ENCODE results near the gene CD209. TPM values are rescaled to one million over a fixed set of nuclear protein-coding genes. Genes with fewer than 3 reads are reported as not detected.

The CD209 gene
- total RNA-seq, 4 donors from 2014 or later = 2.6 to 14.4 (median 8.8) TPM; not detected in 1

DNA sequence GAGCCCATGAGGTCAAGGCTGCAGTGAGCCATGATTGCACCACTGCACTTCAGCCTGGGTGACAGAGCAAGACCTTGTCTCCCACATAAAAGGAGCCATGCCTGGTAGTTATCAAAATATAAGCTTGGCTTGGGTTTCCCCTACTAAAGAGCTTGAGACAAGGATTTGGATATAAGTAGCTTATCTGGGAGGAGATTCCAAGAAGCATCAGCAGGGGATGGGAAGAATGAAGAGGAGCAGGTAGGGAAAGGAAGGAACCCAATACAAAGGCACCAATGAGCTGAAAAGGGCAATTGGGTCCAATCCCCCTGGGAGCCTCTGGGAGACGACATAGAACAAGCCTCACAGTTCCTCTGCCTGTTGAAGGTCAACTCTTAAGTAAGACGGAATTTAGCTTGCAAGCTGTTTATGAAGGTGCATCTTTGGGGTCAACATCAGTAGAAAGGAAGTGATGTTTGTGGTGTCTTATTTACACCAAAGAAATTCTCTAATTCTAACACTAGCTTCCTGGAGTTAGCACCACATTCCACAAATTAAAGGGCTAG lies 8.1 kb downstream of the CD209 start:
- Histone ChIP-seq H3K27me3 (no peaks in the 10 kb centered on the region), H3K36me3 (no peaks in the 10 kb centered on the region), H3K27ac (no peak overlapping the region), H3K4me3 (no peak overlapping the region), H3K4me1 (no peaks in the 10 kb centered on the region), H3K9me3 (no peaks in the 10 kb centered on the region)
- no peak for DNase-seq
- TF ChIP-seq POLR2A (IDR thresholded peaks at IDR 0.05) = no peak
- TF ChIP-seq, protein P1, sequence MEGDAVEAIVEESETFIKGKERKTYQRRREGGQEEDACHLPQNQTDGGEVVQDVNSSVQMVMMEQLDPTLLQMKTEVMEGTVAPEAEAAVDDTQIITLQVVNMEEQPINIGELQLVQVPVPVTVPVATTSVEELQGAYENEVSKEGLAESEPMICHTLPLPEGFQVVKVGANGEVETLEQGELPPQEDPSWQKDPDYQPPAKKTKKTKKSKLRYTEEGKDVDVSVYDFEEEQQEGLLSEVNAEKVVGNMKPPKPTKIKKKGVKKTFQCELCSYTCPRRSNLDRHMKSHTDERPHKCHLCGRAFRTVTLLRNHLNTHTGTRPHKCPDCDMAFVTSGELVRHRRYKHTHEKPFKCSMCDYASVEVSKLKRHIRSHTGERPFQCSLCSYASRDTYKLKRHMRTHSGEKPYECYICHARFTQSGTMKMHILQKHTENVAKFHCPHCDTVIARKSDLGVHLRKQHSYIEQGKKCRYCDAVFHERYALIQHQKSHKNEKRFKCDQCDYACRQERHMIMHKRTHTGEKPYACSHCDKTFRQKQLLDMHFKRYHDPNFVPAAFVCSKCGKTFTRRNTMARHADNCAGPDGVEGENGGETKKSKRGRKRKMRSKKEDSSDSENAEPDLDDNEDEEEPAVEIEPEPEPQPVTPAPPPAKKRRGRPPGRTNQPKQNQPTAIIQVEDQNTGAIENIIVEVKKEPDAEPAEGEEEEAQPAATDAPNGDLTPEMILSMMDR (IDR thresholded peaks at IDR 0.05) = no peak
- intact Hi-C loops (cut with DNase I; ENCODE audit: low total_unique reads) = no loop called here

DNA sequence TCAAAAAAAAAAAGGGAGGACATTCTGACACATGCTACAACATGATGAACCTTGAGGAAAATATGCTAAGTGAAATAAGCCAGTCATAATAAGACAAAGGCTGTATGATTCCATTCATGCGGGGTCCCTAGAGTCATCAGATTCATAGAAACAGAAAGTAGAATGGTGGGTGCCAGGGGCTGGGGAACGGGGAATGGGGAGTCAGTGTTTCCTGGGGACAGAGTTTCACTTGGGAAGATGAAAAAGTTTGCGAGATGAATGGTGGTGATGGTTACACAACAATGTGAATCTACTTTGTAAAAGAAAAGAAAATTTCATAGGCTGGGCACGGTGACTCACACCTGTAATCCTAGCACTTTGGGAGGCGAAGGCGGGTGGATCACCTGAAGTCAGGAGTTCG lies 9.3 kb downstream of the CD209 start:
- Histone ChIP-seq H3K4me1 (no peaks in the 10 kb centered on the region), H3K4me3 (no peak overlapping the region), H3K9me3 (no peaks in the 10 kb centered on the region), H3K27me3 (no peaks in the 10 kb centered on the region), H3K36me3 (no peaks in the 10 kb centered on the region), H3K27ac (no peak overlapping the region)
- no peak for DNase-seq
- no peak for TF ChIP-seq POLR2A (IDR thresholded peaks at IDR 0.05)
- TF ChIP-seq, protein P1 (IDR thresholded peaks at IDR 0.05) = no peak
- intact Hi-C loops (cut with DNase I; ENCODE audit: low total_unique reads) = no loop called here

DNA sequence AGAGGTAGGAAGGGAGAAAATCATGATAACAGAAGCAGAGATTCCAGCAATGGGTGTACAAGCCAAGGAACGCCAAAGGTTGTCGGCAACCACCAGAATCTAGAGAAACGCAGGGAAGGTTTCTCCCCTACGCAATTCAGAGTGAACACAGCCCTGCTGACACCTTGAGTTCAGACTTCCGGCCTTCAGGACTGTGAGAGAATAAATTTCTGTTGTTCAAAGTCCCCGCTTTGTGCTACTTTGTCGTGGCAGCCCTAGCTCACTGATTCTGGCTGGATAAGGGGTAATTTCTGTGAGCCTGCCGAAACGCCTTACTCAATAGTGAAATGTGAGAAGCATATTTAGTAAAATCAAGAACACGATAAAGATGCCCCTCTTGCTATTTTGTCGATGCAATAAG lies 10.1 kb downstream of the CD209 start:
- Histone ChIP-seq H3K27ac (no peak overlapping the region), H3K27me3 (no peaks in the 10 kb centered on the region), H3K4me1 (no peaks in the 10 kb centered on the region), H3K36me3 (no peaks in the 10 kb centered on the region), H3K9me3 (no peaks in the 10 kb centered on the region), H3K4me3 (no peak overlapping the region)
- TF ChIP-seq, protein P1 (IDR thresholded peaks at IDR 0.05) = no peak
- TF ChIP-seq POLR2A (IDR thresholded peaks at IDR 0.05) = no peak
- intact Hi-C loops (cut with DNase I; ENCODE audit: low total_unique reads) = no loop called here
- no peak for DNase-seq

DNA sequence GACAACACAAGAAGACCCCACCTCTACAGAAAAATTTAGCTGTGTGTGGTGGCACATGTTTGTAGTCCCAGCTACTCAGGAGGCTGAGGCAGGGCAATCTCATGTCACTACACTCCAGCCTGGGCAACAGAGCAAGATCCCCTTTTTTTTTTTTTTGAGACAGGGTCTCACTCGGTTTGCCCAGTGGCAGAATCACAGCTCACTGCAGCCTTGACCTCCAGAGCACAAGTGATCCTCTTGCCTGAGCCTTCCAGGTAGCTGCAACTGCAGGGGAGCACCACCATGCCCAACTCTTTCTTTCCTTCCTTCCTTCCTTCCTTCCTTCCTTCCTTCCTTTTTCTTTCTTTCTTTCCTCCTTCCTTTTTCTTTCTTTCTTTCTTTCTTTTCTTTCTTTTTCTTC lies 11.2 kb downstream of the CD209 start:
- H3K9me3 ChIP-seq = no peaks in the 10 kb centered on the region
- H3K27me3 ChIP-seq = no peaks in the 10 kb centered on the region
- H3K4me3 ChIP-seq = no peak overlapping the region
- TF ChIP-seq, protein P1 (IDR thresholded peaks at IDR 0.05) = no peak
- no peak for TF ChIP-seq POLR2A (IDR thresholded peaks at IDR 0.05)
- no peaks in the 10 kb centered on the region for H3K4me1 ChIP-seq
- no peak overlapping the region for H3K27ac ChIP-seq
- H3K36me3 ChIP-seq = no peaks in the 10 kb centered on the region
- DNase-seq = no peak
- intact Hi-C loops (cut with DNase I; ENCODE audit: low total_unique reads) = no loop called here

DNA sequence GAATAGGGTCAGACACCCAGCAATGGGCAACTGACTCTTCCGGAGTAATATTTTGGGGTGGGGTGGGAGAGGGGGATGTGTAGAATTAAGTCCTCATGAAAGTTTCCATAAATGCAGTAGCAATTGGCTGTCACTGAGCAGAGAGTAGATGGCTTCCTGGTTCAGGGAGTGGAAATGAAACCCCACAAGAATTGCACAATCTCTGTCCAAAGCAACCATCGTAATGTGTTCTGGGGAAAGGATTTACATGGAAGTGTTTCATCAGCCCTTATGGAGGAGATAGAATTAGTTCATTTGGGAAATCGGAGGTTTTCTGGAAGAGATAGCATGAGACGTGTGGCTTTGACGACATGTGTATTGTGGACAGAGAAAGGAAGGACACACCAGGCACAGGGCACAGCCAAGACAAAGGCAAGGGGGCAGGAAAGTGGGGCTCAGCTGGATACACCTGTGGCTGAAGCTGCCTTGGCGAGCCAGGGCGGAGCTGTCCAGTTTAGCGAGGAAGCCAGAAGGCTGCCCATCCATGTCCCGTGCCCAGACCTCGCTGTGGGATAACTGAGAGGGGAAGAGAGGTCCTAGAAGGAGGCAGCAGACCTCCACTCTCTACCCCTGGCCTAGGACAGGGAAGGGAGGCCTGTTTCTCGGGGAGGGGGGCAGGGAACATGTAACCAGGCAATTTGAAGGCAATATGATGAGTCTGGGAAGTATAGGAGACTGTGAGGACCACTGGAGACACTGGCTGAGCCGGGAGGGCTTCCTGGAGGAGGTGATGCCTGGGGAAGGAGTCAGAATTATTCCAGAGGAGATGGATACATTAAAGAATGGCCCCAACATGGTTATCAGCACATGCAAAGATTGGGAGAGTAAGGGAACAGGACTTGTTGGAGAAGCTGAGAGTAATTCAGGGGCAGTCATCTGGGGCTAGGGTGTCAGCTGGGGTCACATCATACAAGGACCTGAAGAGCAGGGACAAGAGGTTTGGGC lies 12.8 kb downstream of the CD209 start:
- intact Hi-C loops (cut with DNase I; ENCODE audit: low total_unique reads) = no loop called here
- no peak for TF ChIP-seq POLR2A (IDR thresholded peaks at IDR 0.05)
- TF ChIP-seq, protein P1 (IDR thresholded peaks at IDR 0.05) = no peak
- Histone ChIP-seq H3K9me3 (no peaks in the 10 kb centered on the region), H3K4me3 (no peak overlapping the region), H3K27me3 (peaks cover 0 to 10% of the 10 kb centered on the region in 2 donors), H3K27ac (no peak overlapping the region), H3K36me3 (no peaks in the 10 kb centered on the region), H3K4me1 (no peaks in the 10 kb centered on the region)
- DNase-seq = no peak

Data from uterus (tissue), 4 donors.